Neural progenitor cell (in vitro differentiated cells): ENCODE data around the gene USP34.

Experiments used
- EZH2phosphoT487 ChIP-seq: fragments of 200-600 bp; sonication (generic); IDR thresholded peaks from 2 replicates; pipeline ENCODE4 v1.6.1; 2017; ENCODE audit warnings: antibody characterized with exemption
- TF ChIP-seq, protein P1 (sequence below): fragments of 200-600 bp; sonication (generic); IDR thresholded peaks from 2 replicates; pipeline ENCODE4 v1.5.1; 2017; ENCODE audit warnings: antibody characterized with exemption, mild to moderate bottlenecking

DNA sequence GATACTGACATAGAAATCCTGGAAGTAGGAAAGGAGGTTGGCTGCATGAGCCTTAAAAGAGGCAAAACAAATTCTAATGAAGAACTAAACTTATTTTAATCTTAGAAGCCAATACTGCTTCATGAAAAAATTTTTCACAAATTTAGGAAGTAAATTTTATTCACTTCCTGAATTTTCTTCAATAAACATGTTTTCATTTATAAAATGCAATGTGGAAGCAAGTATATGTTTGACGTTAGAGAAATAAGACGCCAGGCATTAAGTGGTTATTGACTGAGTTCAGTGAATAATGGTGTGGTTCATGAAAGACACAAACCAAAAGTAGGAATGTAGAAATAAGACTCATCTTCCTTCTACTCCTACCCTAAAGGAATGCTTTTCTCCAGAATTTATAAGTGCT is 136.4 kb downstream of the USP34 start:
- TF ChIP-seq, protein P1, sequence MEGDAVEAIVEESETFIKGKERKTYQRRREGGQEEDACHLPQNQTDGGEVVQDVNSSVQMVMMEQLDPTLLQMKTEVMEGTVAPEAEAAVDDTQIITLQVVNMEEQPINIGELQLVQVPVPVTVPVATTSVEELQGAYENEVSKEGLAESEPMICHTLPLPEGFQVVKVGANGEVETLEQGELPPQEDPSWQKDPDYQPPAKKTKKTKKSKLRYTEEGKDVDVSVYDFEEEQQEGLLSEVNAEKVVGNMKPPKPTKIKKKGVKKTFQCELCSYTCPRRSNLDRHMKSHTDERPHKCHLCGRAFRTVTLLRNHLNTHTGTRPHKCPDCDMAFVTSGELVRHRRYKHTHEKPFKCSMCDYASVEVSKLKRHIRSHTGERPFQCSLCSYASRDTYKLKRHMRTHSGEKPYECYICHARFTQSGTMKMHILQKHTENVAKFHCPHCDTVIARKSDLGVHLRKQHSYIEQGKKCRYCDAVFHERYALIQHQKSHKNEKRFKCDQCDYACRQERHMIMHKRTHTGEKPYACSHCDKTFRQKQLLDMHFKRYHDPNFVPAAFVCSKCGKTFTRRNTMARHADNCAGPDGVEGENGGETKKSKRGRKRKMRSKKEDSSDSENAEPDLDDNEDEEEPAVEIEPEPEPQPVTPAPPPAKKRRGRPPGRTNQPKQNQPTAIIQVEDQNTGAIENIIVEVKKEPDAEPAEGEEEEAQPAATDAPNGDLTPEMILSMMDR = no peak
- TF ChIP-seq EZH2phosphoT487 = no peak
